ENCODE measurements around the gene MAPK1.
"Not testable (repeated sequence)": the region's sequence is repeated elsewhere in the genome, so short reads cannot be mapped to it uniquely, and the experiment has no call there.

MAPK1 gene

DNA sequence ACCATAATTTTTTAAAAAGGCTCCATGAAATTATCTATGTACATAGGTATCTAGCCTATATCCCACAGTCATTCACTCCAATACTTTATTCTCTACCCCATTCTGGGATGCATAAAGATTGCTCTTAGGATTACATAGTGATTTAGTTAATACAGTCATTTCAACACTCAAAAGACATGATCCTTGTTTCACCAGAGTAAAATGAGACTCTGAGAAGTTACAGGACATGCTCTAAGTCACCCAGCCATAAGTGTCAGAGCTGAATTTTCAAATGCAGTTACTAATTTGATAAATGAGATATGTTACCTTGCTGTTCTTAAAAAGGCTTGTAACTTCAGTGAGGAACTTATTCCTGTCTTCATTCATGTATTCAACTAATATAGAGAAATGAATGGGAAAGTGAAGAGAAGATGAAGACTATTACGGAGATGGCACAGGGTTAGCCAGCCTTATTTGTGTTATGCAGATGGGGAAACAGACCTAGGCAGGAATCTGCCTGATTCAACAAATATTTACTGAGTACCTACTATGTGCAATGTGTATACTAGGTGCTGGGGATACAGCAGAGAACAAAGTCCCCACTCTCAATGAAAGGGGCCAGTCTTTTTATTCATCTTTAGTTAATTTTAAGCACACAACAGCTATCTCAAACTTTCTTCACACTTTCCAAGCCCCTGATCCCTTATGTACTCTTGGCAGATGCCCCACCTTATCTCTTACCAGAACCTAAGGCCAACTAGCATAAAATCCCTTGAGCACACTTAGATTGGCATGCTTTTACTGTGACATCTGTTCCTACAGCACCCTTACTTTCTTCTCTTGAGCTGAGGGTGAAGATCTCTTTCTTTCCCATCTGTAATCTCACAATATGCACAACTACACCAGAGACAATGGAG, 21.6 kb downstream of the MAPK1 start:
- DNase-seq, result no peak

DNA sequence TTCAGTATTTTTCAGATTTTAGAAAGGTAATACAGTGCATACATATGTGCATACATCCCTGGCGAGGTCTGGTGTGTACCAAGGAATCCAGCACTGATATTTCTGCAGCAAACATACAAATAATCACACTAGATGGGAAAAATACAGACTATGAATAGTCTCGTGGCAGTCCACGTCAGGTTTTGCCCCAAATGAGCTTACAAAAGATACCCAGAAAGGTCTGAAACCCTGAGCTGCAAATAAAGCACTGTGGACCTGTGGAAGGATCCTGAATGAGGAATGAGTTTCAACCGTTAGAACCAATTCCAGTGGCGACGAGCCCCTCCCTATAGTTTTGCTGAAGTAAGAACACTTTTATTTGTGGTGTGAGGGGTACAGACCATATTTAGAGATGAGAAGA, 24.5 kb downstream of the MAPK1 start:
- DNase-seq, result no peak

GRCh38 chr22:21841422-21841821, 26.0 kb downstream of the MAPK1 start:
- no peak for DNase-seq

- DNase-seq, result no peak
These were observed 27.1 kb downstream of the MAPK1 start for GRCh38 chr22:21840236-21840823.

GRCh38 chr22:21839765-21840140, 27.7 kb downstream of the MAPK1 start:
- DNase-seq, result no peak

DNA sequence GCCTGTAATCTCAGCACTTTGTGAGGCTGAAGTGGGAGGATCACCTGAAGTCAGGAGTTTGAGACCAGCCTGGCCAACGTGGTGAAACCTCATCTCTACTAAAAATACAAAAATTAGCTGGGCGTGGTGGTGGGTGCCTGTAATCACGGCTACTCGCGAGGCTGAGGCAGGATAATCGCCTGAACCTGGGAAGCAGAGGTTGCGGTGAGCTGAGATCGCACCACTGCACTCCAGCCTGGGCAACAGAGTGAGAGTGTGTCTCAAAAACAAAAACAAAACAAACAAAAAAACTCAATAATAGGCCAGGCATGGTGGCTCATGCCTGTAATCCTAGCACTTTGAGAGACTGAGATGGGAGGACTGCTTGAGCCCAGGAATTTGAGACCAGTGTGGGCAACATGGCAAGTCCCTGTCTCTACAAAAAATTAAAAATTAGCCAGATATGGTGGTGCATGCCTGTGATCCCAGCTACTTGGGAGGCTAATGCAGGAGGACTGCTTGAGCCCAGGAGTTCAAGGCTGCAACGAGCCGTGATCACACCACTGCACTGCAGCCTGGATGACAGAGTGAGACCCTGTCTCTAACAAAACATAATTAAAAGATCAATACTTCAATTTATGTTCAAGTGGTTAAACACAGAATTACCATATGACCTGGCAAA, 28.2 kb downstream of the MAPK1 start:
- not testable (repeated sequence) for DNase-seq

- DNase-seq, result no peak
These were observed 30.0 kb downstream of the MAPK1 start for GRCh38 chr22:21837248-21837979.

DNA sequence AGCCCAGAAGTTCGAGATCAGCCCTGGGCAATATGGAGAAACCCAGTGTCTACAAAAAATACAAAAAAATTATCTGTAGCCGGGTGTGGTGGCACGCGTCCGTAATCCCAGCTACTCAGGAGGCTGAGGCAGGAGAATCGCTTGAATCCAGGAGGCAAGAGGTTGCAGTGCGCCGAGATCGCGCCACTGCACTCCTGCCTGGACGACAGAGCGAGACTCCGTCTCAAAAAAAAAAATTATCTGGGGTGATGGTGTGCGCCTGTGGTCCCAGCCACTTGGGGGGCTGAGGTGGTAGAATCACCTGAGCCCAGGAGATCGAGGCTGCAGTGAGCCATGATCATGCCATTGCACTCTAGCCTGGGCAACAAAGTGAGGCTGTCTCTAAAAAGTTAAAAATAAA, 31.0 kb downstream of the MAPK1 start:
- DNase-seq, result not testable (repeated sequence)

DNA sequence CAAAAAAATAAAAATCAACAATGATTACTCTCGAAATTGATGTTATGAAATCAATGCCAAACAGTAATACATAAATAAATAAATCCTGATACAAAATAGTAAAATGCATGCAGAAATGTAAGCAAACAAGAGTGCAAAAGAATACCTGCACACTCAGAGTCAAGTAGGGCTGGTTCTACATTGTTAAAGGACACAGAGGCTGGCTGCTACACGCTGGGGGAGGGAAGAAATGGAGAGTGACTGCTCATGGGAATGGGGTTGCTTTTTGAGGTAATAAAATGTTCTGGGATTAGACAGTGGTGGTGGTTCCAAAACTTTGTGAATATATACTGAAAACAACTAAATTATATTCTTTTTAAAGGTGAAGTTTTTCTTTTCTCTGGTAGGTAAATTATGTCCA, 32.1 kb downstream of the MAPK1 start:
- DNase-seq, result no peak

DNA sequence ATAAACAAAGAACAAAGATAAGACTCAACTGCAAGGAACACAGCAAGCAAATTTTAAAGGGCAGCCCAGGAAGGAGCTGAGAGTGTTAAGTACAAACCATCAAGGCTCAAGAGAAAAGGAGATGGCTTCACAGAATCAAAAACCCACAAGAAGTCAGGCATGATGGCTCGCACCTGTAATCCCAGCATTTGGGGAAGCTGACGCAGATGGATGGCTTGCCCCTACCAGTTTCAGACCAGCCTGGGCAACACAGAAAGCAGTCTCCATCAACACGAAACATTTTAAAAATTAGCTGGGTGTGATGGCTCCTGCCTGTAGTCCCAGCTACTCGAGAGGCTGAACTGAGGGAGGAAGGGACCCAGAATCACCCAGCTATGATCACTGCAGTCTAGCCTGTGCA, 32.6 kb downstream of the MAPK1 start:
- no peak for DNase-seq

- DNase-seq, result peak; percentile 23
These were observed 34.9 kb downstream of the MAPK1 start for GRCh38 chr22:21832291-21833290.

DNA sequence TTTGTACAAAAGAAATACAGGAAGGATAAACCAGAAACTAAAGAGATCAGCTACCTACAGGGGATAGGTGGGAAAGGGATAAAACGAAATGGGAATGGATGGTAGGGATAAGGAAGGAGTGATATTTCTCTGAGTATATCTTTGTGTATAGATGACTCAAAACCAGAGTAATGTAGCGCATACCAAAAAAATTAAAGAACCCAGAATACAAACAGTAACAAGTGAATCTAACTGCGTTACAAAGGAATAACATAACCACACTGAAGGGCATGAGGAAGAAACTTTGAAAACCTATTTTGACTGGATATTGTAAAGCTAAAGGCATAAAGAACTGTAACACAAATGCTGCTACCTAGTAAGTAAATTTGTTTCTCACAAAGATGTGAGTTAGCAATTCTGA, 37.9 kb downstream of the MAPK1 start:
- DNase-seq, result no peak

- no peak for DNase-seq
These were observed 39.2 kb downstream of the MAPK1 start for GRCh38 chr22:21828268-21828638.

DNA sequence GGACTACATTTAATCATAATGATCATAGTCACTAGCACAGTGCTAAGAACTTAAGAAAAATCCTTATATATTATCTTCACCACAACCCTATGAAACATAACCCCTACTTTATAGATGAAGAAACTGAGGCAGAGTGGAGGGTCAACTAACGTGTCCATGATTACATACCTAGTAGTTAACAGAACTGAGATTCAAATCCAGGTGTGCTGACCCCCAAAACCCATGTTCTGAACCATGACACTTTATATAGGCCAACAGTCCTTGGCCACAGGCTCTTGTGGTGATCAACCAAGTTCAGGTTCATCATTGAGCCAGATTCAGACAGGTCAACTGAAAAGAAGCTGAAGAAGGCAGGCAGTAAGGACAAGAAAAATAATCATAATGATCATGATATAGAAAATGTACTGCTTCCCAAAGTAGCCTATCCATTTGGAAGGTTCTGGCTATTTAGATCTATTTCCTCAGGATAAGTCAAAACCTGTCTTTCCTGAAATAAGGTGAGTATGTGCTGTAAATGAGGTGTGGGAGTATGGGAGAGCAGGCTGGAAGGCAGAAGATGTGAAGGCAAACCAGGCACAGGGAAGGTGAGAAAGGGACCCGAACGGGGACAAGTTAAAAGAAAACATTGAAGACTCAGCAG, 39.7 kb downstream of the MAPK1 start:
- no peak for DNase-seq

DNA sequence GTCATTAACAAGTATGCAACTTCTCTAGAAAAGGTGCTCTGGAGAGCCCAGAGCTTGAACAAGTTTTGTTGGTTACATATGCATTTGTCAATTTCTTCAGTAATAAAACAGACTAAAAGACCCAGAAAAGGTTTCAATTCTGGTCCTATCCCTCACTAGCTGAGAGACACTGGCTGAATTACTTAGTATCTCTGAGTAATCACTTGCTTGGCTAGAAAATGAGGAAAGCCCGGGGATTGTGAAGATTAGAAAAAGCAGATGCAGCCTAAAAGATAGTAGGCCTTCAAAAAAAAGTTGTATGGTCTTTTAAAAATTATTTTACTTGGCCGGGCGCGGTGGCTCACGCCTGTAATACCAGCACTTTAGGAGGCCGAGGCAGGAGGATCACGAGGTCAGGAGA, 41.2 kb downstream of the MAPK1 start:
- DNase-seq, result no peak

DNA sequence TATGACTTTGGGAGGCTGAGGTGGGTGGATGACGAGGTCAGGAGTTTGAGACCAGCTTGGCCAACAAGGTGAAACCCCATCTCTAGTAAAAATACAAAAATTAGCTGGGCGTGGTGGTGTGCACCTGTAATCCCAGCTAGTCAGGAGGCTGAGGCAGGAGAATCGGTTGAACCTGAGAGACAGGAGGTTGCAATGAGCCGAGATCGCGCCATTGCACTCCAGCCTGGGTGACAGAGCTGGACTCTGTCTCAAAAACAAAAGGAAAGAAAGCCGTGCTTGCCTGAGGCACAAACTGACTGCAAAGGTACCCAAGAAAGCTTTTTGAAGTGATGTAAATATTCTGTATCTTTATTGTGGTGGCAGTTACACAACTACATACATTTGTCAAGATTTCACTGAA, 42.5 kb downstream of the MAPK1 start:
- DNase-seq, result not testable (repeated sequence)

GRCh38 chr22:21824445-21824912, 43.0 kb downstream of the MAPK1 start:
- no peak for DNase-seq

DNA sequence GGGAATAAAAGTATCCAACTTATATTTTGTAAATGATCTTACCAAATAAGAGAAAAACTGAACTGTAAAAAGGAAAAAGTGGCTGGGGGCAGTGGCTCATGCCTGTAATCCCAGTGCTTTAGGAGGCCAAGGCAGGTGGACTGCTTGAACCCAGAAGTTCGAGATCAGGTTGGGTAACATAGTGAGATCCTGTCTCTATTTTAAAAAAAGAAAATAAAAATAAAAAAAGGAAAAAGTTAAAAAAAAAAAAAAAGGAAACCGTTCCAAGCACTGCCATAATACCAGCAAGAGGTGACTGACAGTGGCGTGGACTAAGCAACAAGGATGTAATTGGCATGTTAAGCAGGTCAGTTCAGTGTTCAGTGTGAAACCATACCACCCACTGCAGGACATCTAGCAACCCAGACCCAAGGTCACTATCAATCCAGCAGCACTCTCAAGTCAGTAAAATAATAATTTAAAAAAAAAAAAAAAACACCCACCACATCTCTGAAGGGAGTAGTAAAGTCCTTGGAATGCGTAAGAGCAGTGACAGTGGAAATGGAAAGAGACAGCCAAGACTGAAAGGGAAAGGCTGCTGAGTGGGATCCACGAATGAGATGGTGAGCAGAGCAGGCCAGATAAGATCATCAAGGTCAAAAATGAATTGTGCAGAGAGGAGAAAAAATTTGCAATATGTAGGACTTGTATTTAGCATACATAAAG, 43.6 kb downstream of the MAPK1 start:
- no peak for DNase-seq

DNA sequence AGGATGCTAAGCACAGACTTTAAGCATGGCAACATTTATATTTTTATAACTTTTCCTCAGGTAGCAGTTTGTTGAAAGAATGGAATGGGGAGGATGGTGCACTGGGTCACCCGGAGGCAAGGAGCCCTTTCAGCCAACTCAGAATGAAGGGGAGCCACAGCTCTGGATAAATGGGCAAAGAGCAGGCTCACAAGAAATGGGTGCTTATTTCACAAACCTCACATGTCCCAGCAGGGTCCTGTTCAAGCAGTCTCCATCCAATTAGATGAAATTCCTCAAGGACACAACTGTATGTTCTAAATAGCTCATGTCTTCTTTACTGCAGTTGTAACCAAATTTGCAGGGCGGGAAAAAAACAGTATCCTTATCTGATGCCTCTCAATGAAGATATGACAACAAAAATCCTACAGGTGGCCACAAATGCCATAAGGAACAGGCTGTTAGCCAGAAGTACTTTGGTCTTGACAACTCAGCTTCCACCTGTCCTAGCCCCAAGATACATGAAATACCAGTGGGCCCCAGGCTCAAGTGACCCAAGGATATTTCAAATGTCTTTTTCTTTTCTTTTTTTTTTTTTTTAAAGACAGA, 48.2 kb downstream of the MAPK1 start:
- DNase-seq, result no peak

DNA sequence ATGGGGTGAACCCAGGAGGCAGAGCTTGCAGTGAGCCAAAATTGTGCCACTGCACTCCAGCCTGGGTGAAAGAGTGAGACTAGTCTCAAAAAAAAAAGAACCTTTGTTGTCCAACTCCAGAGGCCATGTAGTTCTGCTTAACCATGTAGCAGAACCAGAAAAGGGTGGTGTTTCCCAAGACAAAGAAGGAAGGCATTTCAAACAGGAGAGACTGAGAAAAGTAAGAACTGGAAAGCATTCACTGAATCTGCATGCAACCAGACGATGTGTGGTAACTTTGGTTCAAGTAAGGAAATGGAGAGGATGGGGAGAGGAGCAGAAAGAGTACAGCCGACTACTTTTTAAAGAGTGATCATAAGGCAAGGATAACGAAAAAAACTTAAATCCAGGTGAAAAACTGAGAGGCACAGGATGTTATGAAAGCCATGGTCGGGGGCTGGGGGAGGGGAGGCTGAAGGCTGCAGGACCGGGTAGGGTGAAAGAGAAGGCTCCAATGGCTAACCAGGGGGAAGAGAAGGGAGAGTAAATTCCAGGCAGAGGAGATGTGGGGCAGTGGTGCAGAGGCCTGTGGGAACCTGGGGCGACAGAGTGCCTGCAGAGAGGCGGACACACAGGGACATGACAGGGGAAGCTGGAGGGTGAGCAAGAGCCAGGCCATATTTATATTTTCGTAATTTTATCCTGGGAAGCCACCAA, 48.8 kb downstream of the MAPK1 start:
- DNase-seq, result no peak

Measured in CD4-positive, alpha-beta T cell treated with Interleukin-12 subunit alpha and Interleukin-12 subunit beta, for 1 hour (primary cell).